OCI-LY3 (cell line): Measurements from ENCODE around the gene PRRT4.

Experiments used
- H2AFZ ChIP-seq: fragments of 200-600, 300-600 bp; shearing (Covaris generic); 2 replicates; pipeline ENCODE4 v1.6.0; 2014; ENCODE audit warnings: antibody characterized with exemption, low read depth, low read length
- H3K27ac ChIP-seq: fragments of 200-600, 300-600 bp; sonication (generic); 2 replicates; pipeline ENCODE4 v1.5.1; 2014; ENCODE audit warnings: mild to moderate bottlenecking, low read length, moderate library complexity, mixed read lengths
- H3K27me3 ChIP-seq: fragments of 200-600, 300-600 bp; sonication (generic); 2 replicates; pipeline ENCODE4 v1.6.1; 2014; ENCODE audit warnings: low read depth, low read length, mixed read lengths
- H3K36me3 ChIP-seq: fragments of 200-600, 300-600 bp; sonication (generic); replicated peaks from 2 replicates; pipeline ENCODE3; 2014; ENCODE audit warnings: low read depth, low read length, mixed read lengths
- H3K4me1 ChIP-seq: fragments of 300-600, 200-600 bp; sonication (generic); 2 replicates; pipeline ENCODE4 v1.6.1; 2014; ENCODE audit warnings: low read length, mixed read lengths
- H3K4me2 ChIP-seq: fragments of 200-600, 300-600 bp; sonication (generic); 2 replicates; pipeline ENCODE4 v1.6.1; 2014; ENCODE audit warnings: low read length, mixed read lengths
- H3K4me3 ChIP-seq: fragments of 300-600, 200-600 bp; sonication (generic); 2 replicates; pipeline ENCODE4 v1.5.1; 2014; ENCODE audit warnings: antibody characterized with exemption, mild to moderate bottlenecking, low read length, moderate library complexity
- H3K79me2 ChIP-seq: fragments of 300-600, 200-600 bp; shearing (Covaris generic); 2 replicates; pipeline ENCODE4 v1.6.1; 2014; ENCODE audit warnings: mild to moderate bottlenecking, low read length, mixed read lengths
- H3K9ac ChIP-seq: fragments of 300-600, 200-600 bp; shearing (Covaris generic); 2 replicates; pipeline ENCODE4 v1.6.0; 2014; ENCODE audit warnings: mild to moderate bottlenecking, low read length, moderate library complexity
- H3K9me3 ChIP-seq: fragments of 200-600, 300-600 bp; shearing (Covaris generic); 2 replicates; pipeline ENCODE4 v1.6.1; 2014; ENCODE audit warnings: low read length, mixed read lengths; ENCODE audit not compliant: insufficient read depth
- H4K20me1 ChIP-seq: fragments of 200-600, 300-600 bp; sonication (generic); 2 replicates; pipeline ENCODE4 v1.6.1; 2016; ENCODE audit warnings: low read length, mixed read lengths; ENCODE audit not compliant: insufficient read depth
- EZH2phosphoT487 ChIP-seq: fragments of 200-600 bp; shearing (Covaris generic); IDR thresholded peaks from 2 replicates; pipeline ENCODE4 v1.6.1; 2018; ENCODE audit warnings: antibody characterized with exemption, mixed run types, low read depth
- TF ChIP-seq, protein P1 (sequence below): fragments of 200-600, 300-600 bp; sonication (generic); IDR thresholded peaks from 2 replicates; pipeline ENCODE4 v1.5.1; 2014; ENCODE audit warnings: antibody characterized with exemption, low read length, low read depth

PRRT4 gene

DNA sequence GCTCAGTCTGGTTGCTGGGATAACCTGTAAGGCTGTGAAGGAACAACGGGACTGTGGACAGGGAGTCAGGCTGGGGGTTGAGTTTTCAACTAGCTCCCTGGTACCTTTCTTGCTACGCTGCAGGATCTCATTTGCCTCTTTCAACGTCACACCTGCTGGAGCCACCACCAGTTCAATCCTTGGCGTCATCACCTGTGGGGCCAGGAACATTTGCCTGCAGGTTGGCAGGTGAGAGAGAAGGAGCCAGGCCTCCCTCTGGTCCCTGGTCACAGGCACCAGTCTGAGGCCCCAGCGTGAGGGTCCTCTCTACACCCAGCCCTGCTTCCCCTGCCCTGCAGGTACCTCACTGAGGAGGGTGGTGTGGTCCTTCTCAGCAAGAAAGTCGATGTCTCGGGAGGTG lies 38.5 kb upstream of the PRRT4 start:
- H3K4me1 ChIP-seq: peaks cover 13% of the 10 kb centered on the region
- H3K27ac ChIP-seq: no peak overlapping the region
- H3K27me3 ChIP-seq: no peaks in the 10 kb centered on the region
- TF ChIP-seq, protein P1, sequence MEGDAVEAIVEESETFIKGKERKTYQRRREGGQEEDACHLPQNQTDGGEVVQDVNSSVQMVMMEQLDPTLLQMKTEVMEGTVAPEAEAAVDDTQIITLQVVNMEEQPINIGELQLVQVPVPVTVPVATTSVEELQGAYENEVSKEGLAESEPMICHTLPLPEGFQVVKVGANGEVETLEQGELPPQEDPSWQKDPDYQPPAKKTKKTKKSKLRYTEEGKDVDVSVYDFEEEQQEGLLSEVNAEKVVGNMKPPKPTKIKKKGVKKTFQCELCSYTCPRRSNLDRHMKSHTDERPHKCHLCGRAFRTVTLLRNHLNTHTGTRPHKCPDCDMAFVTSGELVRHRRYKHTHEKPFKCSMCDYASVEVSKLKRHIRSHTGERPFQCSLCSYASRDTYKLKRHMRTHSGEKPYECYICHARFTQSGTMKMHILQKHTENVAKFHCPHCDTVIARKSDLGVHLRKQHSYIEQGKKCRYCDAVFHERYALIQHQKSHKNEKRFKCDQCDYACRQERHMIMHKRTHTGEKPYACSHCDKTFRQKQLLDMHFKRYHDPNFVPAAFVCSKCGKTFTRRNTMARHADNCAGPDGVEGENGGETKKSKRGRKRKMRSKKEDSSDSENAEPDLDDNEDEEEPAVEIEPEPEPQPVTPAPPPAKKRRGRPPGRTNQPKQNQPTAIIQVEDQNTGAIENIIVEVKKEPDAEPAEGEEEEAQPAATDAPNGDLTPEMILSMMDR: no peak
- TF ChIP-seq EZH2phosphoT487: no peak
- no peak overlapping the region for H3K4me2 ChIP-seq
- H3K36me3 ChIP-seq: peaks cover 28% of the 10 kb centered on the region
- H3K9me3 ChIP-seq: no peaks in the 10 kb centered on the region
- peaks cover 9% of the 10 kb centered on the region; the same call in 1 of the 2 replicates for H4K20me1 ChIP-seq
- H3K79me2 ChIP-seq: peaks cover 22% of the 10 kb centered on the region
- no peak overlapping the region for H3K9ac ChIP-seq
- no peak overlapping the region for H3K4me3 ChIP-seq
- no peak overlapping the region for H2AFZ ChIP-seq

DNA sequence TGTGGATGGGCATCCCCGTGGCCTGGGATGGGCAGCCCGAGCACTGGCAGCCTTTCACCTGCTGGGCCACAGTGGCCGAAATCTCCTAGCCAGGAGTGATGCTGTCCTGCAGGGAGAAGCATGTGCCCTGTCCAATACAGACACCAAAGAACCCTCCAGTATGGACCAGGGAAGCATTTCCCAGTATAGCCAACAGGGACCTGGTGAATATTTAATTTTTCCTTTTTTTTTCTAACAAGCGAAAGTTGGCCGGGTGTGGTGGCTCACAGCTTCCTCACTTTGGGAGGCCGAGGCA lies 37.3 kb upstream of the PRRT4 start:
- Histone ChIP-seq H4K20me1 (no peaks in the 10 kb centered on the region), H3K4me2 (no peak overlapping the region), H2AFZ (no peak overlapping the region), H3K9me3 (no peaks in the 10 kb centered on the region), H3K27me3 (no peaks in the 10 kb centered on the region), H3K4me3 (no peak overlapping the region), H3K4me1 (peaks cover 2% of the 10 kb centered on the region), H3K79me2 (peaks cover 10% of the 10 kb centered on the region), H3K36me3 (peaks cover 36% of the 10 kb centered on the region), H3K9ac (no peak overlapping the region), H3K27ac (no peak overlapping the region)
- TF ChIP-seq EZH2phosphoT487: no peak
- TF ChIP-seq, protein P1: peak; percentile 3; the same call in 1 of the 2 replicates

DNA sequence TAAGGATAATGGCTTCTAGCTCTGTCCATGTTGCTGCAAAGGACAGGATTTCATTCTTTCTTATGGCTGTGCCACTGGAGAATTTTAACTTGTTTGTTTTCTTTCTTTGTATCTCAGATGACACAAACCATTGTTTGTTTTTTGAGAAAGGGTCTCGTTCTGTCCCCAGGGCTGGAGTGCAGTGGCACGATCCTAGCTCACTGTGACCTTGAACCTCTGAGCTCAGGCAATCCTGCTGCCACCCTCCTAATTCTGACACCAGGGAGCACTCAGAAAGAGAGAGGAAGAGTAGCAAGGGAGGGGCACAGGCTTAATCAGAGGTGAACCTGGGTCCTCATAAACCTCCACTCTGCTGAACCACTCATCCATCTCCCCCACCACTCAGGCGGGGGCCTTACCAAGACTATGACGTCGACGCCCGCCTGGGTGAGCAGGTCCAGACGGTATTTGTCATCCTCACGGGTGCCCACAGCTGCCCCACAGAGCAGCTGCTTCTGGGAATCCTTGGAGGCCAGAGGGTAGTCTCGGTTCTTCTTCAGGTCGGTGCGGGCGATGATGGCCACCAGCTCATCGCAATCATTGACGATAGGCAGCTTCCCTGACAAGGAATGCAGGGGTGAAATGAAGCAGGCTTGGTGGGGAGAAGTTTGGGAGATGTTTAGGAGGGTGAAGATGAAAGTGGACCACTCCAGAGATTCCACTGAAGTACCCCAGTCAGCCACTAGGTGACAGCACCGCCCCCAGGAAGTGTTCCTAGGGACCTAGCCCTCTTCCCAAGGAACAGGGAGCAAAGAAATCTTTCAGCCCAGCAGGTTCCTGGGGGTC lies 36.7 kb upstream of the PRRT4 start:
- Histone ChIP-seq H3K36me3 (peaks cover 36% of the 10 kb centered on the region), H2AFZ (no peak overlapping the region), H4K20me1 (no peaks in the 10 kb centered on the region), H3K27ac (no peak overlapping the region), H3K9ac (no peak overlapping the region), H3K9me3 (no peaks in the 10 kb centered on the region), H3K4me3 (no peak overlapping the region), H3K27me3 (no peaks in the 10 kb centered on the region), H3K4me2 (no peak overlapping the region), H3K79me2 (peaks cover 6% of the 10 kb centered on the region), H3K4me1 (no peaks in the 10 kb centered on the region)
- TF ChIP-seq, protein P1: peak; percentile 83
- no peak for TF ChIP-seq EZH2phosphoT487

DNA sequence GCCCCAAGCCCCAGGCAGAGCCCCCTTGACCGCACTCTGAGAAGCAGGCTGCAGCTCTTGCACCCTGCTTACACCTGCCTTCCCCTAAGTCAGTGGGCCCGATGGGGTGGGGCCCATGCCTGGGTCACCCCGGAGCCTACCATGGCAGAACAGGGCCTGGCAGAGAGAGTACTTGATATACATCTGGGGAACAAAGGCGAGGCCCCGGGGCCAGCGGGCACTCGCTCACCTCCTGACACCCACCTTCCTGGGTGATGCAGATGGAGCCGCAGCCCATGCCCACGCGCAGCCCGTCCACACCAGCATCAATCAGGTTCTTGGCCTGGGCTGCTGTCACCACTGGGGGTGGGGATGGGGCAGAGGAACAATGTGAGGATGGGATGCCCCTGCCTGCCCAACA lies 34.9 kb upstream of the PRRT4 start:
- H3K27me3 ChIP-seq: no peaks in the 10 kb centered on the region
- TF ChIP-seq, protein P1: no peak
- no peak for TF ChIP-seq EZH2phosphoT487
- no peaks in the 10 kb centered on the region for H3K79me2 ChIP-seq
- peaks cover 34% of the 10 kb centered on the region for H3K36me3 ChIP-seq
- H3K27ac ChIP-seq: no peak overlapping the region
- no peak overlapping the region for H2AFZ ChIP-seq
- no peak overlapping the region for H3K4me2 ChIP-seq
- H4K20me1 ChIP-seq: no peaks in the 10 kb centered on the region
- no peak overlapping the region for H3K9ac ChIP-seq
- H3K9me3 ChIP-seq: no peaks in the 10 kb centered on the region
- no peaks in the 10 kb centered on the region for H3K4me1 ChIP-seq
- H3K4me3 ChIP-seq: no peak overlapping the region
